HepG2 (cell line): ENCODE measurements around the gene OAS2. TPM values are rescaled to one million over a fixed set of nuclear protein-coding genes. Genes with fewer than 3 reads are reported as not detected.

Experiments used
- ATAC-seq: fragments of 200-7000 bp; cut with Tn5 transposase; 3 replicates; pipeline ENCODE4 v1.9.1; 2020; ENCODE audit warnings: mild to moderate bottlenecking, moderate library complexity
- BruUV-seq: library from RNA; stranded (reverse); fragments of 400-500 nt; replicated peaks from 2 replicates; lab custom pipeline; 2021; lab: Mats Ljungman, UMichigan
- CTCF ChIA-PET: fragments of 300-600 bp; formaldehyde crosslinking; extraction: SDS; loops from one replicate; lab custom pipeline; 2021; ENCODE audit warnings: low total read pairs, inconsistent platforms, low intra/inter-chr PET ratio; lab: Yijun Ruan, JAX
- POLR2A ChIA-PET: fragments of 350-600 bp; sonication (Branson Sonifier 250); formaldehyde crosslinking; loops from one replicate; lab custom pipeline; 2020; ENCODE audit warnings: antibody characterized with exemption, inconsistent platforms; lab: Yijun Ruan, JAX
- DNase-seq: peaks from one replicate; pipeline ENCODE4 v3.0.0-alpha.2; 2015; ENCODE audit warnings: low spot score
- FAIRE-seq: peaks from 3 replicates; lab custom pipeline; 2011; peaks lifted over from hg19 to GRCh38; lab: Jason Lieb, UNC
- H2AFZ ChIP-seq: one replicate; pipeline ENCODE4 v1.6.1; 2011; ENCODE audit warnings: low read length, inconsistent platforms
- H3K27ac ChIP-seq: fragments of 300-600 bp; 3 replicates; pipeline ENCODE4 v1.8.0; 2011; ENCODE audit warnings: mixed run types, mild to moderate bottlenecking, mixed read lengths, low read length, inconsistent platforms; ENCODE audit not compliant: insufficient read depth; ENCODE audit errors: extremely low read length
- H3K27me3 ChIP-seq, 2 experiments: fragments of 200-600 bp in 1 of 2; 2 replicates in 1 of 2; 3 replicates in 1 of 2; pipeline versions ENCODE4 v1.6.0 to v1.8.0; 2011; ENCODE audit warnings: low read length in 2 of 2, mild to moderate bottlenecking in 2 of 2, moderate library complexity in 2 of 2, inconsistent platforms in 1 of 2; ENCODE audit not compliant: insufficient read depth in 2 of 2, control insufficient read depth in 1 of 2
- H3K36me3 ChIP-seq, 2 experiments: fragments of 200-600 bp in 1 of 2; replicated peaks in 1 of 2; 2 replicates in 1 of 2; 3 replicates in 1 of 2; pipeline versions ENCODE4 v1.5.1 to v1.8.0; 2011; ENCODE audit warnings: low read length in 2 of 2, inconsistent platforms in 1 of 2; ENCODE audit not compliant: insufficient read depth in 2 of 2, control insufficient read depth in 1 of 2
- H3K4me1 ChIP-seq: 2 replicates; pipeline ENCODE4 v1.5.1; 2012; ENCODE audit warnings: low read length, inconsistent platforms; ENCODE audit not compliant: insufficient read depth
- H3K4me2 ChIP-seq: 2 replicates; pipeline ENCODE4 v1.6.0; 2011; ENCODE audit warnings: low read depth, low read length, inconsistent platforms
- H3K4me3 ChIP-seq, 3 experiments: fragments of 200-600 bp in 1 of 3; sonication (generic), shearing (Covaris generic) in 1 of 3; replicated peaks in 1 of 3; 2 replicates each; pipeline ENCODE4 v1.5.1; 2011 to 2016; ENCODE audit warnings: low read length in 3 of 3, inconsistent platforms in 2 of 3, low read depth in 2 of 3, mild to moderate bottlenecking in 2 of 3, control low read depth in 1 of 3, mixed read lengths in 1 of 3; ENCODE audit not compliant: insufficient read depth in 1 of 3
- H3K79me2 ChIP-seq: one replicate; pipeline ENCODE4 v1.6.1; 2011; ENCODE audit warnings: low read length, inconsistent platforms; ENCODE audit not compliant: insufficient read depth
- H3K9ac ChIP-seq: 2 replicates; pipeline ENCODE4 v1.6.0; 2011; ENCODE audit warnings: mild to moderate bottlenecking, low read depth, low read length, inconsistent platforms; ENCODE audit not compliant: insufficient read depth
- H3K9me3 ChIP-seq: 2 replicates; pipeline ENCODE4 v1.5.1; 2012; ENCODE audit warnings: mild to moderate bottlenecking, low read length
- H4K20me1 ChIP-seq: 2 replicates; pipeline ENCODE4 v1.6.0; 2011; ENCODE audit warnings: inconsistent platforms, mild to moderate bottlenecking, low read length, moderate library complexity; ENCODE audit not compliant: insufficient read depth
- BRF2 ChIP-seq: sonication (generic); formaldehyde crosslinking; IDR thresholded peaks from 2 replicates; pipeline ENCODE4 v1.8.1; 2022; ENCODE audit warnings: mild to moderate bottlenecking, missing genetic modification reagents
- CAMTA2 ChIP-seq: sonication (generic); formaldehyde crosslinking; IDR thresholded peaks from 2 replicates; pipeline ENCODE4 v1.4.0; 2020; ENCODE audit warnings: mild to moderate bottlenecking, missing genetic modification reagents, borderline replicate concordance
- ETS1 ChIP-seq: sonication (generic); formaldehyde crosslinking; IDR thresholded peaks from 2 replicates; pipeline ENCODE4 v1.4.0; 2020; ENCODE audit warnings: missing genetic modification reagents
- JDP2 ChIP-seq: sonication (generic); formaldehyde crosslinking; IDR thresholded peaks from 2 replicates; pipeline ENCODE4 v1.8.1; 2022; ENCODE audit warnings: missing genetic modification reagents, borderline replicate concordance
- ZBTB34 ChIP-seq: sonication (generic); formaldehyde crosslinking; IDR thresholded peaks from 2 replicates; pipeline ENCODE4 v1.8.0; 2022; ENCODE audit warnings: mild to moderate bottlenecking, missing genetic modification reagents
- ZNF576 ChIP-seq: sonication (generic); formaldehyde crosslinking; IDR thresholded peaks from 2 replicates; pipeline ENCODE4 v1.4.0; 2020; ENCODE audit warnings: mild to moderate bottlenecking, missing genetic modification reagents
- ZNF674 ChIP-seq: sonication (generic); formaldehyde crosslinking; IDR thresholded peaks from 2 replicates; pipeline ENCODE4 v1.5.0; 2020; ENCODE audit warnings: low read depth, mild to moderate bottlenecking, missing genetic modification reagents
- WGBS: methylation state at CpG from one replicate; pipeline ENCODE4 v1.1.6; 2017; ENCODE audit warnings: low lambda C conversion rate; 5-methylcytosine and 5-hydroxymethylcytosine counted together
- in situ Hi-C: cut with HindIII; loops from 2 replicates; pipeline ENCODE4 v1.10.0; 2017; ENCODE audit warnings: low pct_unique_long_range_greater_than_20kb; ENCODE audit not compliant: extremely low pct_ligation_motif_present
- intact Hi-C: fragments of 100-400 bp; cut with micrococcal nuclease; formaldehyde crosslinking; loops from one replicate; pipeline ENCODE4 v1.10.0; 2022; ENCODE audit not compliant: unreplicated experiment
- polyA plus RNA-seq, 8 experiments: library from polyadenylated mRNA; depleted of rRNA in 3 of 8; stranded (reverse) in 7 of 8; unstranded in 1 of 8; fragments of >200 nt; fragmentation: Illumina TruSeq in 4 of 8; extraction: Trizol in 4 of 8; gene quantifications; 2 replicates each; pipeline versions ENCODE4 v1.2.1 to v1.2.3, GENCODE V29; 2011 to 2016; ENCODE audit warnings: low read depth in 4 of 8, missing spikeins in 1 of 8, mixed read lengths in 1 of 8; ENCODE audit not compliant: insufficient read depth in 1 of 8
- total RNA-seq, 5 experiments: library from RNA; depleted of rRNA; stranded (reverse); fragments of >200 nt; fragmentation: Illumina TruSeq; extraction: Trizol; gene quantifications; 2 replicates each; pipeline ENCODE4 v1.2.3, GENCODE V29; 2016; ENCODE audit warnings: low read depth in 1 of 5

Gene OAS2
- total and polyA plus RNA-seq, 2 of the 13 experiments (the other 11 are each of a cell fraction or from before 2014, with no cell fraction given), result 0.05 to 0.24 TPM

GRCh38 chr12:113050795-113051194 is 72.5 kb downstream of the OAS2 start:
- Histone ChIP-seq H4K20me1 (no peaks in the 10 kb centered on the region), H3K9ac (no peak overlapping the region), H3K27me3 (peaks cover 4 to 12% of the 10 kb centered on the region in 2 experiments; a peak in 3 of 5 replicates), H3K9me3 (no peaks in the 10 kb centered on the region), H3K36me3 (no peaks in the 10 kb centered on the region), H3K79me2 (no peaks in the 10 kb centered on the region), H3K4me2 (no peak overlapping the region), H2AFZ (no peak overlapping the region), H3K4me1 (no peaks in the 10 kb centered on the region), H3K4me3 (no peak overlapping the region), H3K27ac (no peak overlapping the region)
- intact Hi-C loops (no loop called here), in situ Hi-C loops (no loop called here)
- ChIA-PET CTCF (interaction anchor here (3.5 kb wide), 1 partner anchor 47 kb away, joined by 43 read pairs; no protein-coding TSS in a partner anchor), POLR2A (no interaction called here)
- FAIRE-seq (no peak), DNase-seq (no peak), ATAC-seq (no peak)
- TF ChIP-seq ZNF576 (CRISPR knock-in tag) (no peak), CAMTA2 (no peak), ZNF674 (CRISPR knock-in tag) (no peak), ETS1 (CRISPR knock-in tag) (no peak), BRF2 (CRISPR knock-in tag) (no peak), ZBTB34 (CRISPR knock-in tag) (no peak), JDP2 (CRISPR knock-in tag) (no peak)
- 65% methylated on average over 7 of the region's 7 CpGs for WGBS
- BruUV-seq, result no TSS peak
